GM19239 (cell line): Measurements from ENCODE around the gene TLCD3A.
"Not testable (repeated sequence)": the region's sequence is repeated elsewhere in the genome, so short reads cannot be mapped to it uniquely, and the experiment has no call there.

Experiments used
- DNase-seq: peaks from one replicate; pipeline ENCODE4 v3.0.0; 2011; ENCODE audit warnings: low spot score; ENCODE audit not compliant: insufficient read length
- FAIRE-seq: peaks from 2 replicates; lab custom pipeline; 2011; peaks lifted over from hg19 to GRCh38; lab: Jason Lieb, UNC

The TLCD3A gene

DNA sequence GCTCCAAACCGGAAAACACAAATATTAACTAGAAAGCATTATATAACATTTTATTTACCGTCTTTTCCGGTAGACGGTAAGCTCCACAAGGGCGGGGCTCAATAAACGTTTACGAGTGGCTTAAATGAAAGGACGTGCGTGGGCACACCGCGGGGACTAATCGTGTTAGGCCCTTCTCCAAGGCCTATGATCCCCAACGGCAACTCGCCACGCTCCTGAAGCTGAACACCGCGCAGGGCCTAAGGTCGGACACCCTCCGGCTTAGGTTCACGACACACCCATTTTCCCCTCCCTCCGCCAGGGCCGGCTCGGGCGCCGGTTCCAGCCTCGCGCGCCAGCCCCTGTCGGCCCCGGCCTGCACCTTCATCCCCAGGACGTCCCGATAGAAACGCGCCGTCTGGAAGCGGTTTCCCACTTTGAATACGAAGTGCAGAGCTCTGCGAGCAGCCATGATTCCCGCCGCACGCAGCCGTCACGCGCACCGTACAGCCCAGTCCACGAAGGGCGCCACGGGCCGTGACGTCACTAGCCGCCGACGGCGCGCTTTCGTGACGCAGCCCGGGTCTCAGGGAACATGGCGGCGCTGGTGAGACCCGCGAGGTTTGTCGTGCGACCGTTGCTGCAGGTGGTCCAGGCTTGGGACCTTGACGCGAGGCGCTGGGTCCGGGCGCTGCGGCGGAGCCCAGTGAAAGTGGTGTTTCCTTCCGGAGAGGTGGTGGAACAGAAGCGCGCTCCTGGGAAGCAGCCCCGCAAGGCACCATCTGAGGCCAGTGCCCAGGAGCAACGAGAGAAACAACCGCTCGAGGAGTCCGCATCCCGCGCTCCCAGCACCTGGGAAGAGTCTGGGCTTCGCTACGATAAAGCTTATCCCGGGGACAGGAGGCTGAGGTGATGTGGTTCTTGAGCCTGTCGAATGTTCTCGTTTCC, 49.7 kb downstream of the TLCD3A start, which contains the start of the genes GLOD4 and MRM3:
Gene GLOD4 (minus strand): TSS at position 476 of the 927 bp plus-strand sequence. CDS start 25 bp downstream, at position 451.
Gene MRM3 (plus strand): TSS at position 549 of the 927 bp plus-strand sequence. CDS start 26 bp downstream, at position 575.
- DNase-seq (peak; percentile 96), FAIRE-seq (peak; percentile 99)

DNA sequence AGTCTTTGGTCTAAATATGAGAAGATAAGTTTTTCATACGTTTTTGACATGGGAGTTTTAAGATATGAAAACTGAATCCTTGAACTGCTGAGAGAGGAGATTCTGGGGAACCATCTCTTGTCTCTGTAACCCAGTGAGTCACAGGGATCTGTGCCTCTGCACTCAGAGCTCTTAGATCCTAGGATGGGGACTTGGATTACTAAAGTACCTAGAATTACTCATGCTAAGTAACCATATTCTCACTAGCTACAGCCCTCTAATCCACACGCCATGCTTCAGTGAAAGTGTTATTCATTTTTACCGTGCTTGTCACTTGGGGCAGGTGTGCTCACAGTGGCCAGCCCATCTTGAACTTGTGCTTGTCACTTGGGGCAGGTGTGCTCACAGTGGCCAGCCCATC, 51.7 kb downstream of the TLCD3A start:
- DNase-seq, result no peak
- FAIRE-seq, result no peak

DNA sequence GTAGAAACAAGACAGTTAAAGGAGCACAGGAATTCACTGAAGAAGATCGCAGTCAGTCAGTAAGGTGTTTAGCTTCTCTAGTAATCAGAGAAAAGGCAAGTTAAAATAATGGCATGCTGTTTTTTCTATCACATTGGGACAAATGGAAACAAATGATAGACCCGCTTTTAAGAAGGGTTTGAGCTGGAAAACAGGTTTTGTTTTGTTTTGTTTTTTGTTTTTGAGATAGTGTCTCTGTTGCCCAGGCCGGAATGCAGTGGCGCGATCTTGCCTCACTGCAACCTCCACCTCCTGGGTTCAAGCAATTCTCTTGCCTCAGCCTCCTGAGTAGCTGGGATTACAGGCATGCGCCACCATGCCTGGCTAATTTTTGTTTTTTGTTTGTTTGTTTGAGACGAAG, 53.5 kb downstream of the TLCD3A start:
- DNase-seq, FAIRE-seq: not testable (repeated sequence)

DNA sequence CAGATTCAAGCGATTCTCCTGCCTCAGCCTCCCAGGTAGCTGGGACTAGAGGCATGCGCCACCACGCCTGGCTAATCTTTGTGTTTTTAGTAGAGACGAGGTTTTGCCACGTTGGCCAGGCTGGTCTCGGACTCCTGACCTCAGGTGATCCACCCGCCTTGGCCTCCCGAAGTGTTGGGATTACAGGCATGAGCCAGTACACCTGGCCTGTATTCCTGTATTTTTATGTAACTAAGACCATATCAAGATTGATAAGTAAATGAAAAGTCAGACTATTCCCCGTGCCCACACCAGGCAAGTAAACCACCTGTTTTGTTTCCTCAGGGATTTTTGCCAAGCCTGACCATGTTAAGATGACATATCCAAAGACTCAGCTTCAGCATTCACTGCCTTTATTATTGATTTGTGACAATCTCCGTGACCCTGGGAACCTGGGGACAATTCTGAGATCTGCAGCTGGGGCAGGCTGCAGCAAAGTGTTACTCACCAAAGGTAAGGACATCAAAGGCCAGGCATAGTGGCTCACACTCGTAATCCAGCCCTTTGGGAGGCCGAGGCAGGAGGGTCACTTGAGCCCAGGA, 55.3 kb downstream of the TLCD3A start:
- no peak for FAIRE-seq
- DNase-seq, result no peak

DNA sequence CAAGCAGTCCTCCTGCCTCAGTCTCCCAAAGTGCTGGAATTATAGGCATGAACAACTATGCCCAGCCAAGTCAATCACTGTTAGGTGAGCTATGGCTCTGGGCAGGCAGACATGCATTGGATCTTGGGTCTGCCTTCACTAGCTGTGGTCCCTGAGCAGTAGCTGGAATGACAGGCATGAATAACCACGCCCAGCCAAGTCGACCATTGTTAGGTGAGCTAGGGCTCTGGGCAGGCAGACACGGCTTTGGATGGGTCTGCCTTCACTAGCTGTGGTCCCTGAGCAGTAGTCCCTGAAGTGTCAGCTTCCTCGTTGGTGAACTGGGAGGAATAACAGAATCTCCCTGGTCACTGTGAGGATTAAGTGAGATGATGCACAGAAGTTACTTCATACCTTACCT, 56.2 kb downstream of the TLCD3A start:
- DNase-seq (no peak), FAIRE-seq (no peak)

DNA sequence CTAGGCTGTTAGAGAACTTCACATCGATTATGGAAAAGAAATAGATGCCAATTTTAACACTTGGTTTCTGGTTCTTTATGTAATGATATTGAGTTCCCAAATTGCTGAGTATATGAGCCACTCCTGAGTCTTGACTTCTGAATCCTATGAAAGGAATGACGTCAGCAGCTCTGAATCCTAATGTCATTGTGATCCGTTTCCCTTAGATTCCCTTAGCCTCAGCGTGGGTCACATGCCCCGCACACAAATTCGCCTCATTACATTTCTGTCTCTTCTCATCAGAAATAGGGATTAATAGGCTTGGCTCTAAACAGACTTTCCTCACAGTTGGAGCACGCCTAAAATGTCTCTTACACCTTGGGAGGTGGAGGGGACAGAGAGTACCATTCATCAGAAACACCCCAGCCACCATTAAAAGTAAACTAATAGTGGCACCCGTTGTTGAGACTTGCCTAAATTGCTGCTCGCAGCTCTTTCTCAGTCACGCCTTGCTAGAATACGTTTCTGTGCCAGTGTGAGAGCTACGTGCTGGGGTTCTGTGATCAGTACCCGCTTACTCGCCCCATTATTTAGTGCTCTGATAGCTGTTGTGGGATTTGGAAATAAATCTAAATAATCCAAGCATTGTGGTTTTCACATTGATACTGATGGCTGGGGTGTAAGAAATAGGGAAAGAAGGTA, 56.9 kb downstream of the TLCD3A start:
- DNase-seq (no peak), FAIRE-seq (no peak)

DNA sequence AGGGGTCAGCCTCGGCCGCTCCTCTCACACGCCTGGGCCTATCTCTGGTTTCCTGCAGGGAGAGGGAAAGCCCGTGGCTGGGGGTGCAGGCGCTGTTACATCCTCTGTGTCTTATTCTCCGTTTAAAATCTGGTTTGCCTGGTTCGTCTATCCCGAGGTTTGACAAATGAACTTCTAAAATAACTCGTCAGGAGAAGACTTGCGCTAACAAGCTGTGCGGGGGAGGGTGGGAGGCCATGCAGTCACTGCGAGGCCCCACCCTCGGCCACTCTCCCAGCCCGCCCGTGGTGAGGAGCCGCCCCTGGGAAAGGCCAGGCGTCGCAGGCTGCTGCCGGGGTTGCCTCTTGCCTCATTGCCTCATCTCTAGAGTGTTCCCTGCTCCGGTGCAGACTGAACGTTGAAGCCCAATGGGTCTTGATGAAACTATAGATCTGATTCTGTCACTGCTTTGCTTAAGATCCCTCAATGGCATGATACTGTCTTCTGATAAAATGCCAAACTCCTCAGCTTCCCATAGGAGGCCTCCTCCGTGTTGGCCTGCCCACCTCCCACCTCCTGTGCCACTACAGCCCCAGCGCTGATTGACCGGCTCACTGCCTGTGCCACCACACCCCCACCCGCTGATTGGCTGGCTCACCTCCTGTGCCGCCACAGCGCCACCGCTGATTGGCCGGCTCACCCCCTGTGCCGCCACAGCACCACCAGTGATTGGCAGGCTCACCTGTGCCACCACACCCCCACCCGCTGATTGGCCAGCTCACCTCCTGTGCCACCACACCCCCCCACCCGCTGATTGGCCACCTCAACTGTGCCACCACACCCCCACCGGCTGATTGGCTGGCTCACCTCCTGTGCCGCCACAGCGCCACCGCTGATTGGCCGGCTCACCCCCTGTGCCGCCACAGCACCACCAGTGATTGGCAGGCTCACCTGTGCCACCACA, 57.8 kb downstream of the TLCD3A start:
- not testable (repeated sequence) for DNase-seq, FAIRE-seq

DNA sequence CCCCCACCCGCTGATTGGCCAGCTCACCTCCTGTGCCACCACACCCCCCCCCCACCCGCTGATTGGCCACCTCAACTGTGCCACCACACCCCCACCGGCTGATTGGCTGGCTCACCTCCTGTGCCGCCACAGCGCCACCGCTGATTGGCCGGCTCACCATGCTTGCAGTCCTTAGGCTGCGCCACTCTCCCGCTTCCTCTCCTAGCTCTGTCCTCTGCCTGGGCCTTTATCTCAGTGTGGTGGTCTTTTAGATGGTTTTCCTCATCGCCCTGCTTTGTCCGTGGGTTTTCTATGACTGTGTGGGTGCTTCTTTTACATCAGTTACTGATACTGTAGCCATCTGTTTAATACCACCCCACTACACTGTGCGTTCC, 58.5 kb downstream of the TLCD3A start:
- FAIRE-seq, DNase-seq: not testable (repeated sequence)

DNA sequence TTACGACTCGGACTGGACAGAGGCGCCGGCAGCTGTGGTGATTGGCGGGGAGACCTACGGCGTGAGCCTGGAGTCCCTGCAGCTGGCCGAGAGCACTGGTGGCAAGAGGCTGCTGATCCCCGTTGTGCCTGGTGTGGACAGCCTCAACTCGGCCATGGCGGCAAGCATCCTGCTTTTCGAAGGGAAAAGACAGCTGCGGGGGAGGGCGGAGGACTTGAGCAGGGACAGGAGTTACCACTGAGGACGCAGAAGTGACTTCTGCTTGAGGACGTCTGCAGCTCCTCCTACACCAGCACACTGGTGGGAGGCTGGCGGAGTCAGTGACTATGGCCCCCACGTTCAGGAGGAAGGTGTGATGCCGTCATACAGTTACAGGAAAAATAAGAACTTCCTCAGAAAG, 59.4 kb downstream of the TLCD3A start:
- DNase-seq (no peak), FAIRE-seq (no peak)

DNA sequence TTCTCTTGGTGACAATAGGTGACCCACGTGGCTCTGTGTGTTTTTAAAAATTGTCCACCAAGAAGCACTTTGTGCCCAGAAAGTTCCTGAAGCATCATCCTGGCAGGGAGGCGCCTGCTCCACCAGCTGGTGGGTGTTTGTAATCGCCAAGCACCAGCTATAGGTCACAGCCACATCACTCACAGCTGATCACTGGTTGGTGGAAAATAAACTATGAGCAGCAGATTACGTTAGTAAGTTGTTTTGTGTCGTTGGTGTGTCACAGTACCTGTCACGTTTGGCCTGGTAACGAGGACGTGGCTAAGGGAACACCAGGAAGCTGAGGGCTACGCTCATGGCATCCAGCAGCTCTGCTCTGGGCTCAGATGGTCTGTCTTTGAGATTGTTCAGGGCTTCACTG, 59.9 kb downstream of the TLCD3A start:
- DNase-seq, result no peak
- FAIRE-seq, result no peak
